Retinal pigment epithelial cell (primary cell): Measurements from ENCODE around the gene AK3.
"Not testable (repeated sequence)": the region's sequence is repeated elsewhere in the genome, so short reads cannot be mapped to it uniquely, and the experiment has no call there.

Source experiments
- DNase-seq: peaks from one replicate; pipeline ENCODE4 v3.0.0-alpha.2; 2010; ENCODE audit warnings: low read depth
- H3K4me3 ChIP-seq: 2 replicates; pipeline ENCODE4 v1.5.1; 2011; ENCODE audit warnings: mild to moderate bottlenecking, low read length, control low read depth, moderate library complexity
- CTCF ChIP-seq: conservative IDR thresholded peaks from 2 replicates; pipeline ENCODE4 v1.5.1; 2011; ENCODE audit warnings: low read depth, low read length, control low read depth, inconsistent platforms

The AK3 gene

DNA sequence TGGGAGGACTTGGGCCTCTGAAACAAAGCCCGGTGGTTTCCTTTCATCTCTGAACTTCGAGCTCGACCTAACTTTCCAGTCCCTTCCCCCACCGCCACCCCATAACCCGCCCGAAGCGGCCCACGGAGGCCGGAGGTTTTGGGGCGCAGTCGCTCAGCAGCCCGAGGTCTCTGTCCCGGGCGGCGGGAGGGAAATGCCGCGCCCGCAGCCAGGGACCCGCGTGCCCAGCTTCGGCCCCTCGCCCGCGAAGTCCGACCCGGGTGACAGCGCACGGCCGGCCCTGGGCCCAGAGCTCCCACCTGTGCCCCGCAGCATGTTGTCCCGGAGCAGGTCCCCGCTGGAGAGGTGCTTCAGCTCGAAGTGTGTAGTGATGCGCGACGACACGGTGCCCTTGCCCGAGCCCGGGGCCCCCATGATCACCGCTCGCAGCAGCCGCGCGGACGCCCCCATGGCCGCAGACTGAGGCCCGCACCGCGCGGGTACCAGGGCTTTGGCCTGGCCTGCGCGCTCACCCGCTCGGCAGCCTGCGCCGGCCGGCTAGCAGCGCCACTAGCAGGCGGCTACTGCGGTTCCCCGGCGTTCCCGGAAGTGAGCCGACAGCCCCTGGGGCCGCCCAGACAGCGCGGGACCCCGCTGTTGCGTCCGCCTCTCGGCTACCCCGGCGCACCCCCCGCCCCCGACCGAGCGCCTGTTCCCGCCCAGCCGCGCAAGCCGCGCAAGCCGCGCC is at the start of gene AK3:
Gene AK3, minus strand, starts transcription at position 565 of the 727 bp plus-strand sequence. Its CDS starts 115 bp downstream, at position 450.
- peak; percentile 16 for TF ChIP-seq CTCF
- peak within 1 kb of the TSS; percentile 76 for H3K4me3 ChIP-seq
- DNase-seq: peak; percentile 43

- DNase-seq: no peak
- no peak overlapping the region for H3K4me3 ChIP-seq
Measured at GRCh38 chr9:4788703-4789102, 47.7 kb upstream of the AK3 start.

GRCh38 chr9:4787876-4788275 is 46.9 kb upstream of the AK3 start:
- DNase-seq: no peak
- H3K4me3 ChIP-seq: no peak overlapping the region
- no peak for TF ChIP-seq CTCF

More at GRCh38 chr9:4788703-4789102, 47.7 kb upstream of the AK3 start:
- no peak for TF ChIP-seq CTCF

DNA sequence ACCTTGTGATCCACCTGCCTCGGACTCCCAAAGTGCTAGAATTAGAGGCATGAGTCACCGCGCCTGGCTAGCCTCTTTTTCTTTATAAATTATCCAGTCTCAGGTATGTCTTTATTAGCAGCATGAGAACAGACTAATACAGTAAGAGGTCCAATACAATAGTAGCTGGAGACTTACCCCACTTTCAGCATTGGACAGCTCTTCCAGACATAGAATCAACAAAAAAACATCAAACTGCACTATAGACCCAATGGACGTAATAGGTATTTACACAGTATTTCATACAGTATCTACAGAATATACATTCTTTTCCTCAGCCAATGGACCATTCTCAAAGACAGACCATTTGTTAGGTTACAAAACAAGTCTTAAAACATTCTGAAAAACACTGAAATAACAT is 45.6 kb upstream of the AK3 start:
- no peak overlapping the region for H3K4me3 ChIP-seq
- no peak for DNase-seq
- no peak for TF ChIP-seq CTCF

- TF ChIP-seq CTCF: no peak
Measured at GRCh38 chr9:4784403-4784802, 43.4 kb upstream of the AK3 start.

GRCh38 chr9:4783191-4783590 is 42.2 kb upstream of the AK3 start:
- not testable (repeated sequence) for DNase-seq, H3K4me3 ChIP-seq

More at GRCh38 chr9:4784403-4784802, 43.4 kb upstream of the AK3 start:
- DNase-seq: no peak
- H3K4me3 ChIP-seq: no peak overlapping the region

DNA sequence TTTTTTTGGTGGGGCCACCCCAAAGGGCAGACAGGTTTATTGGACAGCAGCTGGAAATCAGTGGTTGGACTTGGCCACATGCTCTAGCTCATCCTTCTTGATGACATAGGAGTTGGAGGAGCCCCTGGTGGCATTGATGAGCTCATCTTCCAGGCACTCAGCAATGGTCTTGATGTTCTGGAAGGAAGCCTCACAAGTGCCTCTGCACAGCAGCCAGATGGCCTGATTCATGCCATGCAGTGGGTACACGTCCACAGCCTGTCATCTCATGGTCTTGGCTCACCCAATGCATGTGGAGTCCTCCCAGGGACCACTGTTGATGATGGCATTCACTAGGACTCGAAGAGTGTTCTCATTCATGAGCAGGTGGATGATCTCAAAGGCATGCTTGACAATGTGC is 40.4 kb upstream of the AK3 start:
- H3K4me3 ChIP-seq: no peak overlapping the region
- no peak for TF ChIP-seq CTCF
- no peak for DNase-seq
